ENCODE results near the gene HERC6. TPM values are rescaled to one million over a fixed set of nuclear protein-coding genes. Genes with fewer than 3 reads are reported as not detected.
"Not testable (repeated sequence)": the region's sequence is repeated elsewhere in the genome, so short reads cannot be mapped to it uniquely, and the experiment has no call there.

The HERC6 gene
- total and polyA plus RNA-seq, 4 experiments from 2014 or later = 26.8 to 32.0 (median 28.9) TPM

DNA sequence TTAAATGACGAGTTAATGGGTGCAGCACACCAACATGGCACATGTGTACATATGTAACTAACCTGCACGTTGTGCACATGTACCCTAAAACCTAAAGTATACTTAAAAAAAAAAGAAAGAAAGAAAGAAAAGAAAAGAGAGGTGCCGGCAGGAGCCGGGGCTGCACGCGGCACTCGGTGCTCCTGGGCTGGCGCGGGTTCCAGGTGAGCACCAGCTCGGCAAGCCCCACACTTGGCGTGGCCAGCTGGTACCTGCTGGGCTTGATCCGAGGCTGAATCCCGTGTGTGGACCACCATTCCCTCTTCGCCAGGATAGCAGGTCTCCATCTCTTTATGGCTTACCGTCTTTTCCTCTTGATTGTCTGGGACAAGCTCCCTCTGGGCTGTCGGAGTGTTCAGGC, 17.9 kb upstream of the HERC6 start:
- Mint-ChIP-seq H3K4me1 (no peaks in the 10 kb centered on the region), H3K9me3 (peaks cover 2 to 24% (median 10%) of the 10 kb centered on the region in 8 donors), H3K36me3 (peaks cover 0 to 4% of the 10 kb centered on the region in 2 donors), H3K27ac (no peak overlapping the region), H3K27me3 (peaks cover 0 to 9% of the 10 kb centered on the region in 2 donors), H3K4me3 (no peak overlapping the region)
- DNase-seq = no peak
- ChIA-PET POLR2A (ENCODE audit: partially characterized antibody) (no interaction called here), CTCF (ENCODE audit: partially characterized antibody) (no interaction called here)
- Histone ChIP-seq H3K4me1 (ENCODE audit: insufficient read depth, low read length) (no peaks in the 10 kb centered on the region), H3K4me3 (ENCODE audit: low read length in 2 of 2) (no peak overlapping the region), H3K27me3 (ENCODE audit: insufficient read depth, low read length) (no peaks in the 10 kb centered on the region), H3K27ac (ENCODE audit: low read depth, low read length) (no peak overlapping the region), H3K36me3 (ENCODE audit: insufficient read depth, low read length) (no peaks in the 10 kb centered on the region), H3K9me3 (ENCODE audit: control insufficient read depth in 1 of 2, low read length in 2 of 2) (no peaks in the 10 kb centered on the region)
- intact Hi-C loops (cut with micrococcal nuclease) = no loop called here

DNA sequence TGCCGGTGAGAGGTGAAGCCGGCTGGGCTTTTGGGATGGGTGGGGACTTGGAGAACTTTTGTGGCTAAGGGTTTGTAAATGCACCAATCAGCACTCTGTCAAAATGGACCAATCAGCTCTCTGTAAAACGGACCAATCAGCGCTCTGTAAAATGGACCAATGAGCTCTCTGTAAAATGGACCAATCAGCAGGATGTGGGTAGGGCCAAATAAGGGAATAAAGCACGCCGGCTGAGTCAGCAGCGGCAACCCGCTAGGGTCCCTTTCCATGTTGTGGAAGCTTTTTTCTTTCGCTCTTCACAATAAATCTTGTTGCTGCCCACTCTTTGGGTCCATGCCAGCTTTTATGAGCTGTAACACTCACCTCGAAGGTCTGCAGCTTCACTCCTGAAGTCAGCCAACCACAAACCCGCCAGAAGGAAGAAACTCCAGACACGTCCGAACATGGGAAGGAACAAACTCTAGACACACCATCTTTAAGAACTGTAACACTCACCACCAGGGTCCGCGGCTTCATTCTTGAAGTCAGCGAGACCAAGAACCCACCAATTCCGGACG, 17.4 kb upstream of the HERC6 start:
- H3K9me3 ChIP-seq (ENCODE audit: control insufficient read depth in 1 of 2, low read length in 2 of 2); intact Hi-C loops (cut with micrococcal nuclease); CTCF ChIA-PET (ENCODE audit: partially characterized antibody); H3K4me3 Mint-ChIP-seq; DNase-seq; H3K27me3 Mint-ChIP-seq; H3K4me3 ChIP-seq (ENCODE audit: low read length in 2 of 2); H3K36me3 ChIP-seq (ENCODE audit: insufficient read depth, low read length); H3K27ac Mint-ChIP-seq; POLR2A ChIA-PET (ENCODE audit: partially characterized antibody); H3K36me3 Mint-ChIP-seq; H3K4me1 ChIP-seq (ENCODE audit: insufficient read depth, low read length); H3K27ac ChIP-seq (ENCODE audit: low read depth, low read length); H3K27me3 ChIP-seq (ENCODE audit: insufficient read depth, low read length); H3K4me1 Mint-ChIP-seq: not testable (repeated sequence)
- peaks cover 2 to 24% (median 10%) of the 10 kb centered on the region in 8 donors for H3K9me3 Mint-ChIP-seq

DNA sequence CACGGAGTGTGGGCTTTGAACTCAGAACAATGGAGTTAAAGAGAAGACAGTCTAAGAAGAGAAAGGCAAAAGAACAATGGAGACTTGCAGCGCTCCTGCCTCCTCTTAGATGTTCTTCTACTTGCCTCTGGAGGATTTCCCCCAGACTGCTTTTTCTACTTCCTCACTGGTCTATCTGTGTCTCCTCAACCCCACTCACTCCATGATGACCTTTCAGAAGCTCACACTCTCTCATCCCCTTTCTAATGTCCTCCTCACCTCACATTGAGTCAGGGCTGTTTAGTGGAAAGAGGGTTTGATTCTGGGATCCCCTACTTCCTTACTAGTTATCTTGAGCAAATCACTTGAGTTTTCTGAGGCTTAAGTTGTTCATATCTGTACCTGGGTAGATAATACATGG, 12.2 kb upstream of the HERC6 start:
- Mint-ChIP-seq H3K4me3 (no peak overlapping the region), H3K27me3 (peaks cover 0 to 10% of the 10 kb centered on the region in 2 donors), H3K27ac (no peak overlapping the region), H3K36me3 (peaks cover 0 to 4% of the 10 kb centered on the region in 2 donors), H3K4me1 (peaks cover 0 to 3% (median 0%) of the 10 kb centered on the region in 4 donors), H3K9me3 (peaks cover 2 to 17% (median 8%) of the 10 kb centered on the region in 8 donors)
- intact Hi-C loops (cut with micrococcal nuclease) = no loop called here
- ChIA-PET POLR2A (ENCODE audit: partially characterized antibody) (no interaction called here), CTCF (ENCODE audit: partially characterized antibody) (interaction anchor here (1.4 to 6.7 kb wide), 2 partner anchors 15 to 149 kb away, joined by 4 to 83 read pairs; no protein-coding TSS in a partner anchor)
- Histone ChIP-seq H3K27ac (ENCODE audit: low read depth, low read length) (no peak overlapping the region), H3K27me3 (ENCODE audit: insufficient read depth, low read length) (no peaks in the 10 kb centered on the region), H3K4me1 (ENCODE audit: insufficient read depth, low read length) (no peaks in the 10 kb centered on the region), H3K9me3 (ENCODE audit: control insufficient read depth in 1 of 2, low read length in 2 of 2) (no peaks in the 10 kb centered on the region), H3K4me3 (ENCODE audit: low read length in 2 of 2) (no peak overlapping the region), H3K36me3 (ENCODE audit: insufficient read depth, low read length) (no peaks in the 10 kb centered on the region)
- no peak for DNase-seq

DNA sequence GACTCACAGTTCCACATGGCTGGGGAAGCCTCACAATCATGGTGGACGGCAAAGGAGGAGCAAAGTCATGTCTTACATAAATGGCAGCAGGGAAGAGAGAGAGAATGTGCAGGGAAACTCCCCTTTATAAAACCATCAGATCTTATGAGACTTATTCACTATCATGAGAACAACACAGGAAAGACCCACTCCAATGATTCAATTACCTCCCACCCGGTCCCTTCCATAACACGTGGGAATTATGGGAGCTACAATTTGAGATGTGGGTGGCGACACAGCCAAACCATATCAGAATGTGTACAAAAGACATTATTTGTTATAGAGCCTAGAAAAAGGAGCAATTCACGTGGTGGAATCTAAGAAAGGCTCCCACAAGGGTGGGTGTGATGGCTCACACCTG, 10.8 kb upstream of the HERC6 start:
- CTCF ChIA-PET (ENCODE audit: partially characterized antibody) = interaction anchor here (6.7 kb wide), 1 partner anchor 148 kb away, joined by 83 read pairs; no protein-coding TSS in a partner anchor
- peaks cover 0 to 3% (median 0%) of the 10 kb centered on the region in 4 donors for H3K4me1 Mint-ChIP-seq
- no peaks in the 10 kb centered on the region for H3K27me3 ChIP-seq (ENCODE audit: insufficient read depth, low read length)
- peaks cover 0 to 4% of the 10 kb centered on the region in 2 donors for H3K36me3 Mint-ChIP-seq
- peaks cover 2 to 14% (median 8%) of the 10 kb centered on the region in 8 donors for H3K9me3 Mint-ChIP-seq
- H3K4me3 Mint-ChIP-seq = no peak overlapping the region
- DNase-seq = no peak
- intact Hi-C loops (cut with micrococcal nuclease) = no loop called here
- no peaks in the 10 kb centered on the region for H3K4me1 ChIP-seq (ENCODE audit: insufficient read depth, low read length)
- H3K27ac Mint-ChIP-seq = no peak overlapping the region
- POLR2A ChIA-PET (ENCODE audit: partially characterized antibody) = interaction anchor here (1.5 kb wide), 1 partner anchor 11 kb away, joined by 4 read pairs; the partner anchor contains the start of gene HERC6
- no peaks in the 10 kb centered on the region for H3K36me3 ChIP-seq (ENCODE audit: insufficient read depth, low read length)
- no peak overlapping the region for H3K4me3 ChIP-seq (ENCODE audit: low read length in 2 of 2)
- H3K9me3 ChIP-seq (ENCODE audit: control insufficient read depth in 1 of 2, low read length in 2 of 2) = no peaks in the 10 kb centered on the region
- no peak overlapping the region for H3K27ac ChIP-seq (ENCODE audit: low read depth, low read length)
- H3K27me3 Mint-ChIP-seq = peaks cover 0 to 6% of the 10 kb centered on the region in 2 donors

DNA sequence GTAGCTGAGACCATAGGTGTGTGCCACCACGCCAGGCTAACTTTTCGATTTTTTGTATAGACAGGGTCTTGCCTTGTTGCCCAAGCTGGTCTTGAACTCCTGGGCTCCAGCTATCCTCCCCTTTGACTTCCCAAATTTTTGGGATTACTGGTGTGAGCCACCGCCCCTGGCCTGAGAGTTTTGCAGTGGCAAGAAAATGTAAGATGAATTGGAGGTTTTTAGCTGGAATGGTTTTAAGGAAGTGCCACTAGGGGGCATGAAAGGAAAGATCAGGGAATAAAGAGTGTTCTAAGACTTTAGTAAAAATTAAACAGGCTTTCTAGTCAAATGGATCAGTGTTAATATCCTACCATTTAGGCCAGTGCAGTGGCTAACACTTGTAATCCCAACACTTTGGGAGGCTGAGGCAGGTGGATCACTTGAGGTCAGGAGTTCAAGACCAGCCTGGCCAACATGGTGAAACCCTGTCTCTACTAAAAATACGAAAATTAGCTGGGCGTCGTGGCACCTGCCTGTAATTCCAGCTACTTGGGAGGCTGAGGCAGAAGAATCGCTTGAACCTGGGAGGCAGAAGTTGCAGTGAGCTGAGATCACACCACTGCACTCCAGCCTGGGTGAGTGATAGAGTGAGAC, 9.4 kb upstream of the HERC6 start:
- ChIA-PET CTCF (ENCODE audit: partially characterized antibody) (interaction anchor here (0.8 to 6.7 kb wide), 14 partner anchors 9 to 156 kb away, joined by 3 to 83 read pairs (median 6); partner anchors contain the start of genes HERC5, HERC6 and PPM1K), POLR2A (ENCODE audit: partially characterized antibody) (interaction anchor here (1.4 to 1.5 kb wide), 2 partner anchors 9 to 87 kb away, joined by 4 read pairs; partner anchors contain the start of genes HERC5 and HERC6)
- H3K4me3 Mint-ChIP-seq; H3K36me3 Mint-ChIP-seq; H3K27me3 ChIP-seq (ENCODE audit: insufficient read depth, low read length); H3K27ac Mint-ChIP-seq; H3K27me3 Mint-ChIP-seq; H3K4me1 ChIP-seq (ENCODE audit: insufficient read depth, low read length); H3K27ac ChIP-seq (ENCODE audit: low read depth, low read length); H3K4me3 ChIP-seq (ENCODE audit: low read length in 2 of 2); H3K36me3 ChIP-seq (ENCODE audit: insufficient read depth, low read length); H3K9me3 Mint-ChIP-seq; H3K9me3 ChIP-seq (ENCODE audit: control insufficient read depth in 1 of 2, low read length in 2 of 2); H3K4me1 Mint-ChIP-seq: not testable (repeated sequence)
- DNase-seq = peak in 3 of 5 donors; percentile 26 to 35 (median 33)
- intact Hi-C loops (cut with micrococcal nuclease) = loop anchor here (1.0 kb wide), 2 partner anchors 146 to 150 kb away; no protein-coding TSS in a partner anchor

DNA sequence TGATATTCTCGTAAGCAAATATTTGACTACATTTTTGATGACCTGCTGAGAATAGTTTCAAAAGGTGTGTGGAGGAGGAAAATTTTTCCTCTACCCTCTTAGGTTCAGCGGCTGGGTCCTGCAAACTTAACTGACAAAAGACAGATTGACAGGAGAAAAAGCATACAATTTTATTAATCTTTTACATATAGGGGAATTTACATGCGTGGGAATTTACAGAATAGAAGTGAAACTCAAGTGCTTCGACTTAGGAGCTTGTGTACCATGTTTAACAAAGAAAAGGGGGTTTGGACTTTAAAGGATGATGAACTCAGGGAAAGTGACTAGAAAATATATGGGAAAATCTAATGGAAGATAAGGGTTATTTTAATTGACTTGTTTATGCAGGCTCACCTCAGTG, 2.5 kb downstream of the HERC6 start:
- Mint-ChIP-seq H3K27me3 (no peaks in the 10 kb centered on the region), H3K4me3 (peak overlapping the region in 7 of 8 donors; percentile 74 to 85 (median 79)), H3K9me3 (peaks cover 0 to 2% (median 0%) of the 10 kb centered on the region in 8 donors), H3K4me1 (peaks cover 38 to 58% (median 43%) of the 10 kb centered on the region in 4 donors), H3K27ac (peak overlapping the region; percentile 78 to 96 (median 92)), H3K36me3 (peaks cover 26 to 29% of the 10 kb centered on the region in 2 donors)
- H3K36me3 ChIP-seq (ENCODE audit: insufficient read depth, low read length) = no peaks in the 10 kb centered on the region
- no peaks in the 10 kb centered on the region for H3K27me3 ChIP-seq (ENCODE audit: insufficient read depth, low read length)
- no peak overlapping the region for H3K4me3 ChIP-seq (ENCODE audit: low read length in 2 of 2)
- POLR2A ChIA-PET (ENCODE audit: partially characterized antibody) = interaction anchor here (0.9 to 3.6 kb wide), 3 partner anchors 9 to 97 kb away, joined by 3 to 41 read pairs (median 18); partner anchors contain the start of genes HERC5 and PPM1K
- DNase-seq = no peak
- intact Hi-C loops (cut with micrococcal nuclease) = loop anchor here (5.0 kb wide), 1 partner anchor 441 kb away; no protein-coding TSS in a partner anchor
- peaks cover 37% of the 10 kb centered on the region for H3K4me1 ChIP-seq (ENCODE audit: insufficient read depth, low read length)
- CTCF ChIA-PET (ENCODE audit: partially characterized antibody) = interaction anchor here (0.6 to 2.1 kb wide), 6 partner anchors 12 to 158 kb away, joined by 3 to 12 read pairs (median 4); partner anchors contain the start of genes HERC5 and PPM1K
- H3K9me3 ChIP-seq (ENCODE audit: control insufficient read depth in 1 of 2, low read length in 2 of 2) = no peaks in the 10 kb centered on the region
- H3K27ac ChIP-seq (ENCODE audit: low read depth, low read length) = peak overlapping the region; percentile 55

DNA sequence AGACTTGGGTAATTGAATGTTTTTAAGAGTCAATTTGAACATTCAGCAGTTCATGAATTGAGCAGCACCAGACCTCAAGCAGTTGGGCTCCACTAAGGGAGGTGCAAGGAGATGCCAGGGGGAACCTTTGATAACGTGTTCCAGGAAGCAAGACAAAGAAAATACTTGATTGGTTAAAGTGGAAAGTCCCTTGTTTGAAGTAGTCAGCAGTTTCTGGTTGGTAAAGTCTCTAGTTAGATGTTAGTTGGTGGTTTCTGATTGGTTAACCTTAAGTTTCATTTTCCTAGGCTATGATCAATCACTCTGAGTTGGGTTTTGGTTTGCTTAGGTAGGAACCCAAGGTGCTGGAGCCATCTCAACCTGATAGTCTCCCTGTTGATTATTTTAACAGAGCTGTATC, 4.0 kb downstream of the HERC6 start:
- intact Hi-C loops (cut with micrococcal nuclease) = loop anchor here (1.0 to 5.0 kb wide), 3 partner anchors 75 to 440 kb away; partner anchors contain the start of gene HERC5
- peak; percentile 69 to 85 (median 78) for DNase-seq
- ChIA-PET CTCF (ENCODE audit: partially characterized antibody) (no interaction called here), POLR2A (ENCODE audit: partially characterized antibody) (interaction anchor here (3.6 kb wide), 1 partner anchor 98 kb away, joined by 41 read pairs; the partner anchor contains the start of gene PPM1K)
- Histone ChIP-seq H3K27ac (ENCODE audit: low read depth, low read length) (peak overlapping the region; percentile 55), H3K36me3 (ENCODE audit: insufficient read depth, low read length) (peaks cover 3% of the 10 kb centered on the region), H3K4me3 (ENCODE audit: low read length in 2 of 2) (no peak overlapping the region), H3K4me1 (ENCODE audit: insufficient read depth, low read length) (peaks cover 37% of the 10 kb centered on the region), H3K27me3 (ENCODE audit: insufficient read depth, low read length) (no peaks in the 10 kb centered on the region), H3K9me3 (ENCODE audit: control insufficient read depth in 1 of 2, low read length in 2 of 2) (no peaks in the 10 kb centered on the region)
- H3K27ac Mint-ChIP-seq = peak overlapping the region; percentile 78 to 97 (median 93)
- peaks cover 35 to 41% of the 10 kb centered on the region in 2 donors for H3K36me3 Mint-ChIP-seq
- H3K9me3 Mint-ChIP-seq = peaks cover 0 to 2% (median 0%) of the 10 kb centered on the region in 8 donors
- peaks cover 34 to 56% (median 40%) of the 10 kb centered on the region in 4 donors for H3K4me1 Mint-ChIP-seq
- no peaks in the 10 kb centered on the region for H3K27me3 Mint-ChIP-seq
- H3K4me3 Mint-ChIP-seq = peak overlapping the region; percentile 72 to 85 (median 79)

Data from CD4-positive, alpha-beta memory T cell (primary cell).